ENCODE data around the gene UGT1A10.

Gene UGT1A10

DNA sequence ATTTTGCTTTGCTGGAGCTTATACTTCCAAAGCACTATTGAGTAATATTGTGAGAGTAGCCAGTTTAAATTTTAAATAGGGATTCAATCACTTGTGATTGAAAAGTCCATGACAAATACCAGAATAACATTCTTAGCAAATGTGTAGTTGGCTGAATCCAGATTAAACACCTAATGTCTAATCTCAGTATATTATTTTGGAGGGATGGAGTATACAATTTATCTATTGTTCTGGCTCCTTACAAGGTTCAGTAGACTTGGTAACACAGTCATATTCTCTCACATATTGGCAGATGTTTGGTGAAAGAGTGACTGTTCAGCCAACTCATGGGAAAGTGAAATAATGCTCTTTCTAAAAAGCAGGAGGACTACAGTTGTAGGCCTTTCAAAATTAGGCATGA is 37.6 kb downstream of the UGT1A10 start:
- TF ChIP-seq, protein P1, sequence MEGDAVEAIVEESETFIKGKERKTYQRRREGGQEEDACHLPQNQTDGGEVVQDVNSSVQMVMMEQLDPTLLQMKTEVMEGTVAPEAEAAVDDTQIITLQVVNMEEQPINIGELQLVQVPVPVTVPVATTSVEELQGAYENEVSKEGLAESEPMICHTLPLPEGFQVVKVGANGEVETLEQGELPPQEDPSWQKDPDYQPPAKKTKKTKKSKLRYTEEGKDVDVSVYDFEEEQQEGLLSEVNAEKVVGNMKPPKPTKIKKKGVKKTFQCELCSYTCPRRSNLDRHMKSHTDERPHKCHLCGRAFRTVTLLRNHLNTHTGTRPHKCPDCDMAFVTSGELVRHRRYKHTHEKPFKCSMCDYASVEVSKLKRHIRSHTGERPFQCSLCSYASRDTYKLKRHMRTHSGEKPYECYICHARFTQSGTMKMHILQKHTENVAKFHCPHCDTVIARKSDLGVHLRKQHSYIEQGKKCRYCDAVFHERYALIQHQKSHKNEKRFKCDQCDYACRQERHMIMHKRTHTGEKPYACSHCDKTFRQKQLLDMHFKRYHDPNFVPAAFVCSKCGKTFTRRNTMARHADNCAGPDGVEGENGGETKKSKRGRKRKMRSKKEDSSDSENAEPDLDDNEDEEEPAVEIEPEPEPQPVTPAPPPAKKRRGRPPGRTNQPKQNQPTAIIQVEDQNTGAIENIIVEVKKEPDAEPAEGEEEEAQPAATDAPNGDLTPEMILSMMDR (IDR thresholded peaks at IDR 0.05) = no peak
- Mint-ChIP-seq H3K27me3 (ENCODE audit: low read depth, poor library complexity) (peaks cover 16% of the 10 kb centered on the region), H3K36me3 (ENCODE audit: low read depth) (no peaks in the 10 kb centered on the region), H3K9me3 (peaks cover 5% of the 10 kb centered on the region), H3K4me1 (peaks cover 9% of the 10 kb centered on the region), H3K4me3 (no peak overlapping the region), H3K27ac (no peak overlapping the region)
- no peak for DNase-seq

DNA sequence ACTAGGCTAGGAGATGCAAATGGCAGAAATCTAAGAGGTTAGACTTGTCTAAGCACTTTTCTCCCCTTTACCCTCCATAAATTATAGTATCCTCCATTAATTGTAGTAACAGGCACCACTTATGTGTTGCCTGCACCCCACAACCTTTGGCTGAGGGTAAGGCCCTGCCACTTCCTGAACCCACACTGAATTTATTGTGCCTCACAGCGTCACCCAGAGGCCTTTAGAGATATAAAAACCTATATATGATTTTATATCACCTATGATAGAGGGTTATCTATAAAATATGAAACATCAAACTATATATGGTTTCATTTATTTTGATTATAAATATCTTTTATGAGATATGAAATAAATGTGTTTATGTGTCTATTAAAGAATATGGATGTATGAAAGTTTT is 38.1 kb downstream of the UGT1A10 start:
- H3K27ac Mint-ChIP-seq = no peak overlapping the region
- no peak for DNase-seq
- H3K36me3 Mint-ChIP-seq (ENCODE audit: low read depth) = no peaks in the 10 kb centered on the region
- H3K9me3 Mint-ChIP-seq = peaks cover 5% of the 10 kb centered on the region
- H3K4me1 Mint-ChIP-seq = peaks cover 9% of the 10 kb centered on the region
- TF ChIP-seq, protein P1 (IDR thresholded peaks at IDR 0.05) = no peak
- H3K4me3 Mint-ChIP-seq = no peak overlapping the region
- peaks cover 16% of the 10 kb centered on the region for H3K27me3 Mint-ChIP-seq (ENCODE audit: low read depth, poor library complexity)

DNA sequence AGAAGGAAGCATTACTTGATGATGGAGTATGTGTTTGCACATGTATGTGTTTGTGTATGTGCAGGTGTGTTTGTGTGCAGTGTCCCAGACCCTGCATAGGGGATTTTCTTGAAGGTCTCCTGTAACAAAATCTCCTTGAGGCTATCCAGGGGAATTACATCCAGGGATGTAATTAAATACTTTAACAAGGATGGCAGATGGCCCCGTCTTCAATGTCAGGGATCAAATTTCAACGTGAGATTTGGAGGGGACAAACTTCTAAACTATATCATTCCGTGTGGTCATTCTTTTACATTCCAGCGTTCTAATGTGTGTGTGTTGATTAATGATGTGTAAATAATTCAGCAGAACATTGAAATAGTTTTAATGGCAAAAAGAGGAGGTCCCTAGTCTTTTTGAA is 38.7 kb downstream of the UGT1A10 start:
- TF ChIP-seq, protein P1 (IDR thresholded peaks at IDR 0.05) = no peak
- Mint-ChIP-seq H3K4me3 (no peak overlapping the region), H3K27me3 (ENCODE audit: low read depth, poor library complexity) (peaks cover 20% of the 10 kb centered on the region), H3K4me1 (peaks cover 9% of the 10 kb centered on the region), H3K36me3 (ENCODE audit: low read depth) (no peaks in the 10 kb centered on the region), H3K9me3 (peaks cover 5% of the 10 kb centered on the region), H3K27ac (no peak overlapping the region)
- DNase-seq = no peak

DNA sequence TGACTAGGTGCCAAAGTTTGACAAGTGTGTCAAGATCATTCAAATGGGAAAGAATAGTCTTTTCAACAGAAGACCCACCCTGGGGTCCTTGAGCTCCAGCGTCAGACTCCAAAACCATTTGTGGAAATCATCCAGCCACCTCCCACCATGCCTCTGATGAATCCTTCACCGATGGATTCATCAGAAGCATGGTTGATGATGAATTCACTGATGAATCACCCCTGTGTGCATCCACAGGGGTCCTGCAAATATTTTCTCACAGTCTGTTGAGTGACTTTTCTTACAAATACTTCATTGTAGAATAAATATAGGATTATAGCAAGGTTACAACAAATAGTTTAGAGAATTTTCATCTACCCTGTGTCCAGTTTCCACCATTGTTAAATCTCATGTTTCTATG is 39.8 kb downstream of the UGT1A10 start:
- no peak overlapping the region for H3K27ac Mint-ChIP-seq
- TF ChIP-seq, protein P1 (IDR thresholded peaks at IDR 0.05) = no peak
- no peak for DNase-seq
- H3K4me1 Mint-ChIP-seq = peaks cover 9% of the 10 kb centered on the region
- H3K27me3 Mint-ChIP-seq (ENCODE audit: low read depth, poor library complexity) = peaks cover 20% of the 10 kb centered on the region
- no peaks in the 10 kb centered on the region for H3K36me3 Mint-ChIP-seq (ENCODE audit: low read depth)
- no peak overlapping the region for H3K4me3 Mint-ChIP-seq
- no peaks in the 10 kb centered on the region for H3K9me3 Mint-ChIP-seq

DNA sequence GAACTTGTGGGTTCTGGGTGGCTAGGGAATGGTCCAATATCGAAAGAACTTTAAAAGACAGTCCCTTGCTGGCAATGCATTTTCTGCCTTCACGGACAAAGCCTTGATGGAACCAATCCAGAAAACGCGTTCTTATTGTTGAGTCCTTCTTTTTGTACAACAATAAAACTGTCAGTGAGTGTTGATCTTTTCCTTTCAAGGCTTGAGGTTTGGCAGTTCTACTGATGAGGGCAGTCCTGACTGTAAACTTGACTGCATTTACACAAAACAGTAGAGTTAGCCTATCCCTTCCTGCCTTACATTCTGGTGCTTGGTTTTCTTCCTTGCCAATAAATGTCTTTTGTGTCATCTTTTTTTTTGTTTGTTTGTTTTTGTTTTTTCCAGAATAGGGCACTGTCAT is 42.9 kb downstream of the UGT1A10 start:
- DNase-seq = no peak
- H3K9me3 Mint-ChIP-seq = no peaks in the 10 kb centered on the region
- TF ChIP-seq, protein P1 (IDR thresholded peaks at IDR 0.05) = no peak
- peaks cover 9% of the 10 kb centered on the region for H3K4me1 Mint-ChIP-seq
- H3K36me3 Mint-ChIP-seq (ENCODE audit: low read depth) = no peaks in the 10 kb centered on the region
- no peak overlapping the region for H3K4me3 Mint-ChIP-seq
- peaks cover 9% of the 10 kb centered on the region for H3K27me3 Mint-ChIP-seq (ENCODE audit: low read depth, poor library complexity)
- H3K27ac Mint-ChIP-seq = no peak overlapping the region

DNA sequence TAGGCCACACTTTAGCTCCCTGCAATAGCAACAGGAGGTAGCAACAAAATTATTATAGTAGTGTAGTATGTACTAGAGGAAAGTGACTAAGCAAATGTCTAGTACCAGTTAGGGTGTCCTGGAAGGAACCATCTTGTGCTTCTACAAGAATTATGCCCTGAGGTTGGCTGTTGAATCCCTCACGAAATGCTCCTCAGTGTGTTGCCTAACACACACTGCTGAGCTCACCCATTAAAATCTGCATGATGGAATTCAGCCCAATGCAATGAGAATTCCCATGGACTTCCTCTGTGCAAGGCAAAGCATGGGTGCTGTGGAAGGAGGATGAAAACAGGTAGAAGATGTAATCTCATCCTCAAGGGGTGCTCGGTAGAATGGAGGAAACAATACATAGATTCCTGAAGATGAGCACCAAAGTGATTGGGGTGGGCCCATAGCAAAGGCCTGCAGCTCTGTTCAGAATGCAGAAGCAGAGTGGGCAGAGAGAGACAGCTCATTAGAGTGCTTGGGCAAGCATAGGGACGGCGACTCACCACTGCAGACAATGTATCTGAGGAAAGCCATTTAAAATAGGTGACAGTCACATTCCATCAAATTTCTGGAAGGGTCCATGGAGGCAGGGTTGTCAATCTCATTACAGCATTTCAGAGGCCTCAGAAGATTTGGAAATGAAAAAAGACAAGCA is 44.3 kb downstream of the UGT1A10 start:
- DNase-seq = no peak
- H3K27ac Mint-ChIP-seq = no peak overlapping the region
- no peaks in the 10 kb centered on the region for H3K4me1 Mint-ChIP-seq
- TF ChIP-seq, protein P1 (IDR thresholded peaks at IDR 0.05) = no peak
- peaks cover 9% of the 10 kb centered on the region for H3K27me3 Mint-ChIP-seq (ENCODE audit: low read depth, poor library complexity)
- no peaks in the 10 kb centered on the region for H3K36me3 Mint-ChIP-seq (ENCODE audit: low read depth)
- no peaks in the 10 kb centered on the region for H3K9me3 Mint-ChIP-seq
- no peak overlapping the region for H3K4me3 Mint-ChIP-seq
